Stomach smooth muscle (tissue), 2 donors: Measurements from ENCODE around the gene UPB1.

Source experiments
- H3K27ac ChIP-seq: one replicate; pipeline ENCODE4 v1.7.0; 2013; ENCODE audit warnings: mild to moderate bottlenecking, low read length, inconsistent platforms
- H3K27me3 ChIP-seq, 2 donors: one replicate each; pipeline ENCODE4 v1.7.0; 2013; ENCODE audit warnings: low read length in 2 of 2; ENCODE audit not compliant: insufficient read depth in 2 of 2, control insufficient read depth in 1 of 2
- H3K36me3 ChIP-seq, 2 donors: one replicate each; pipeline ENCODE4 v1.7.0; 2013; ENCODE audit warnings: low read length in 2 of 2; ENCODE audit not compliant: control insufficient read depth in 2 of 2, insufficient read depth in 2 of 2
- H3K4me1 ChIP-seq: one replicate; pipeline ENCODE4 v1.7.0; 2013; ENCODE audit warnings: low read length; ENCODE audit not compliant: control insufficient read depth, insufficient read depth
- H3K4me3 ChIP-seq, 2 donors: one replicate each; pipeline ENCODE4 v1.7.0; 2013; ENCODE audit warnings: low read length in 2 of 2
- H3K9ac ChIP-seq, 2 donors: one replicate each; pipeline ENCODE4 v1.7.0; 2013; ENCODE audit warnings: low read length in 2 of 2, mild to moderate bottlenecking in 1 of 2
- H3K9me3 ChIP-seq, 2 donors: one replicate each; pipeline ENCODE4 v1.7.0; 2013; ENCODE audit warnings: low read length in 2 of 2; ENCODE audit not compliant: control insufficient read depth in 2 of 2
- donor health status: healthy.
- donor health status: Pancreatic carcinoma.

UPB1 gene

DNA sequence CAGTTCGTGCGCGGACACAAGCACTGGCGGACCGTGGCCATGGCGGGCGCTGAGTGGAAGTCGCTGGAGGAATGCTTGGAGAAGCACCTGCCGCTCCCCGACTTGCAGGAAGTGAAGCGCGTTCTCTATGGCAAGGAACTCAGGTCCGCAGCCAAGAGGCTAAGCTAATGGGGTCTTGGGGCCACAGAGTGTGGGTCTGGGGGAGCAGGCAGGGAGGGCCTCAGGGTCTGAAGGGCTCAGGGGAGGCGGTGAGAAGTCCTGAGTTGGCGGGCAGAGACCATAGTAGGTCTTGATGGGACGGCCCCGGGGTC, 188 bp downstream of the UPB1 start:
- Histone ChIP-seq H3K4me1 (peaks cover 9% of the 10 kb centered on the region), H3K27ac (no peak overlapping the region), H3K9me3 (peaks cover 0 to 2% of the 10 kb centered on the region in 2 donors), H3K9ac (no peak overlapping the region), H3K4me3 (no peak overlapping the region), H3K27me3 (peaks cover 15 to 20% of the 10 kb centered on the region in 2 donors), H3K36me3 (no peaks in the 10 kb centered on the region)

DNA sequence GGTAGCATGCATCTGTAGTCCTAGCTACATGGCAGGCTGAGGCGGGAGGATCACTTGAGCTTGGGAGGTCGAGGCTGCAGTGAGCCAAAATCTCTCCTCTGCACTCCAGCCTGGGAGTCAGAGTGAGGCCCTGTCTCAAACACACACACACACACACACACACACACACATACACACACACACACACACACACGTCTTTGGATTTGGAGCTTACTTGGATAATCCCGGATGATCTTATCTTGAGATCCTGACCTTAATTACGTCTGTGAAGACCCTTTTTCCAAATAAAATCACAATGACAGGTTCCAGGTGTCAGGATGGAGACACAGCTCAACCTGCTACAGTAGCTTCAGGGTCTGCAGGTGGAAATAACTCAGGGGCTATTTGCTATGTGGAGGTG, 1.1 kb downstream of the UPB1 start:
- Histone ChIP-seq H3K4me3 (no peak overlapping the region), H3K36me3 (no peaks in the 10 kb centered on the region), H3K9ac (no peak overlapping the region), H3K27ac (no peak overlapping the region), H3K9me3 (peaks cover 0 to 2% of the 10 kb centered on the region in 2 donors), H3K4me1 (peaks cover 9% of the 10 kb centered on the region), H3K27me3 (peaks cover 18 to 20% of the 10 kb centered on the region in 2 donors)

DNA sequence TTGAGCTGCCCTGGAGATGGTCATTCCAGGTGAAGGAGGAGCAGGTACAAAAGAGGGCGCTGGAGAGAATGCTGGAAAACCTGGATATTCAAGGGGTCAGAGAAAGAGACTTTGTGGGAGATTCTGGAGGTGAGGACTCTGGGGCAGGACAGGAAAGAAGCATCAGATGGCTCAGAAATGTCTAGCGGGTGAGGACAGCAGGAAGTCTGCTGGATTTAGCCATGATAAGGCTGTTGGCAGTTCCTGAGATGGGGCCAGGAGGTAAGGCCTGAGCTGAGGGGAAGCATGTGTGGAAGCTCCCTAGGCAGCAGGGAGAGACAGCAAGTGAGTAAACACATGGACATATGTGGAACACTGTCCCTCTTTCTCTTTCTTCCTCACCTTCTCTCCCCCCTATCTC, 1.5 kb downstream of the UPB1 start:
- H3K9me3 ChIP-seq: peaks cover 0 to 2% of the 10 kb centered on the region in 2 donors
- H3K36me3 ChIP-seq: no peaks in the 10 kb centered on the region
- no peak overlapping the region for H3K4me3 ChIP-seq
- no peak overlapping the region for H3K9ac ChIP-seq
- H3K27me3 ChIP-seq: peaks cover 18 to 20% of the 10 kb centered on the region in 2 donors
- H3K4me1 ChIP-seq: peaks cover 9% of the 10 kb centered on the region
- no peak overlapping the region for H3K27ac ChIP-seq

DNA sequence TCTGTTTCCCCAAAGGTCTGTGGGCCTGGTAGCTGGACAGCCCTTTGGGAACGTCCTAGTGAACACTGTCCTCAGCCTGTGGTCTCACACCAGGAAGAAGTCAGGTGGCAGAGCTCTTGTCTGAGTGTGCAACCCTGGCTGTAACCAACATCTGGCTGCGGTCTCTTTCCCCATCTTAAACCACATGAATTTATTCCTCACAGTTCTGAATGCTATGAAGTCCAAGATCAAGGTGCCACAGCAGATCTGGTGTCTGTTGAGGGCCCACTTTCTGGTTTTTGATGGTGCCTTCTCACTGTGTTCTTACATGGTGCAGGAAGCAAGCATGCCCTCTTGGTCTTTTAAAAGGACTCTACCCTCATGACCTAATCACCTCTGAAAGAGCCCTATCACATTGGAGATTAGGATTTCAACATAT, 2.7 kb downstream of the UPB1 start:
- H3K4me1 ChIP-seq: peaks cover 9% of the 10 kb centered on the region
- no peaks in the 10 kb centered on the region for H3K36me3 ChIP-seq
- H3K9me3 ChIP-seq: peaks cover 0 to 2% of the 10 kb centered on the region in 2 donors
- no peak overlapping the region for H3K4me3 ChIP-seq
- no peak overlapping the region for H3K9ac ChIP-seq
- no peak overlapping the region for H3K27ac ChIP-seq
- H3K27me3 ChIP-seq: peaks cover 18 to 20% of the 10 kb centered on the region in 2 donors

DNA sequence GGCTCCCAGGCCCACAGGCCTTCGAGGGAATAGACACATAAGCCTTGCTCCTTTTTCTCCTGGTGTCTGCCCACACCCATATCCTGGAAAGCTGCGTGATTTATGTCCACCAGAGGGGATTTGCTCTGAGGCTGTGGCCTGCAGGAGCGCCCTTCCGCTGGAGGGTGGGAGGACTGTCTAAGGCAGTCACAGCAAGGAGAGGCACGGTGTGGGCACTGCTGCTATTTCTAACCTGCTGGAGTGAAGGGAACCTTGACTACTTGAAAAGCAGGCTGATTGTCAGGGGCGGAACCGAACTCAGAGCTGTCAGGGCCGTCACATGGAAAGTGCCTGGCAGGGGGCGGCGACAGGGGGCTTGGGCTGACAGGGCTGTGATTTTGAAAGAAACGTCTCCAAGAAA, 3.7 kb downstream of the UPB1 start:
- Histone ChIP-seq H3K27me3 (peaks cover 17 to 19% of the 10 kb centered on the region in 2 donors), H3K4me1 (peaks cover 9% of the 10 kb centered on the region), H3K9me3 (peaks cover 0 to 2% of the 10 kb centered on the region in 2 donors), H3K9ac (no peak overlapping the region), H3K36me3 (no peaks in the 10 kb centered on the region), H3K4me3 (no peak overlapping the region), H3K27ac (no peak overlapping the region)

DNA sequence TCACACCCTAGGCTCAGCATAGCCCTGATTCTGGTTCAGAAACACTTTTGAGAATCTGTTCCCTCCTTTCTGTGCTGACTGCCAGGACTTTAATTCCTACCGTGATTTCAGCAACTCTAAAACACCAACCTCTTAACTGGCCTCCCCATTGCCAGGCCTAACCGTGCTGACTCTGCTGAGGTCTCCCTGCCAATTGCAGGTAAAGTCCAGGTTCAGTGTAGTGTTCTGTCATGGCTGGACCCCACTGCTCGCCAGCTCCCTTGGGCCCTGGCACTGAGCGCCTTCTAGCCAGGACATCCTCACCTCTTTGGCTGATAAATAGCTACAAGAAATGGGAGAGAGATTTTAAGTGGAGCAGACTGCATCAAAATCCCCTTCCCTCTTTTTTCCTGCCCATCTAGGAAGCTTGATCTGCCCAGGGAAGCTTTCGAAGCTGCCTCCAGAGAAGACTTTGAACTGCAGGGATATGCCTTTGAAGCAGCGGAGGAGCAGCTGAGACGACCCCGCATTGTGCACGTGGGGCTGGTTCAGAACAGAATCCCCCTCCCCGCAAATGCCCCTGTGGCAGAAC, 4.7 kb downstream of the UPB1 start:
- H3K9ac ChIP-seq: no peak overlapping the region
- H3K27me3 ChIP-seq: peaks cover 9 to 10% of the 10 kb centered on the region in 2 donors
- H3K4me1 ChIP-seq: peaks cover 4% of the 10 kb centered on the region
- peaks cover 0 to 2% of the 10 kb centered on the region in 2 donors for H3K9me3 ChIP-seq
- no peak overlapping the region for H3K4me3 ChIP-seq
- H3K36me3 ChIP-seq: no peaks in the 10 kb centered on the region
- H3K27ac ChIP-seq: no peak overlapping the region

DNA sequence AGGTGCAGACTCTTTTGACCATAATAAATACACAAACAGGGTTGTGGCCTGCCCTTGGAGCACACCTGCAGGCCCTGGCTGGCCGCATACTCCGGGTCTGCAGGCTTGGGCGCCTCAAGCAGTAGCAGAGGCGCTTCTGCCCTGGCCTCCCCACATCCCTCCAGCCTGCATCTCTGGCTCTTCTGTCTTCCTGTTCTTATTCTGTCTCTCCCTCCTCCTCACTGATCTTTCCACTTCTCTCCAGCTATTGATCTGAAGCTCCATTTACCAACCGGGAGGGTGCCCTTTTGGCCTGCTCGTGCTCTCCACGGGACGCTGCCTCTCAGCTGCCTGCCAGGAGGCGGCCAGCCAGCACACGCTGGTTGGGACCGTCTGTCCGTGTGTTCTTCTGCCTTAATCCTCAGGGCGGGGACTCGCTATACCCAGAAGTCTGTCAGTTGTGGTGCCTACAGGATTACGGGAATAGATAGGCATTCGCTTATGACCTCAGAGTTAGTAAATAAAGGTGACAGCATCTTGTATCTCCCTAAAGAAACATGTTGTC, 5.2 kb downstream of the UPB1 start:
- Histone ChIP-seq H3K9ac (no peak overlapping the region), H3K36me3 (no peaks in the 10 kb centered on the region), H3K27me3 (peaks cover 4 to 5% of the 10 kb centered on the region in 2 donors), H3K27ac (no peak overlapping the region), H3K4me1 (no peaks in the 10 kb centered on the region), H3K9me3 (no peaks in the 10 kb centered on the region), H3K4me3 (no peak overlapping the region)

DNA sequence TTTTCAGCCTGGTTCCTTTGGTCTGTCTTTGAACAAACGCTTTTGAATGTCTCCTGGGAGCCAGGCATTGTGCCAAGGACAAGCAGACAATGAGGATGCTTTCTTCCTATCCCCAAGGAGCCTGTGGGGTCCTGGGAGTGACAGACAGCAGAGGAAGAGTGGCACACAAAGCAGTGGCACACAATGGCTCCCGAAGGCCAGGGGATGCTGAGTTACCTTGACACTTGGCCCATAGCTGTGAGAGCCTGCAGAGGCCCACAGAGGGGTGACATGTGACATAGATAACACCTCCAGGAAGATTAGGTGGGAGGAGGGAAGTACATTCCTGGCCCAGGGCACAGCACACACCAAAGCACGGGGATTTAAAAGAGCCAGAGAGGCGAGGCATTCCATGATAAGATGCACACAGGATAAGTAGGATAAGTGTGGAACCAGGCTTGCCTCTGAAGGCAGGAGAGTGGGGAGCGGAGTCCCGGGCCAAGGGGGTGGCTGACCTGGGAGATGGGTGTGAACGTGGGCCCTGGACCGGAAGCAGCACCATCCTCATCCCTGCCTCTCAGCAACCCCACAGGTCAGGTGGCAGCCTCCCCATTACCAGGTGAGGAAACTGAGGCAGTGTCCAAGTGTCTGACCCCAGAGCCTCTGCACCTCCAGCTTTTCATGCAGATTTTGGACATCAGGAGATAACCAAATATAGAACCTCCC, 6.3 kb downstream of the UPB1 start:
- no peak overlapping the region for H3K9ac ChIP-seq
- peaks cover under 1 to 2% of the 10 kb centered on the region in 2 donors for H3K27me3 ChIP-seq
- no peaks in the 10 kb centered on the region for H3K4me1 ChIP-seq
- no peak overlapping the region for H3K4me3 ChIP-seq
- no peak overlapping the region for H3K27ac ChIP-seq
- no peaks in the 10 kb centered on the region for H3K9me3 ChIP-seq
- H3K36me3 ChIP-seq: no peaks in the 10 kb centered on the region

DNA sequence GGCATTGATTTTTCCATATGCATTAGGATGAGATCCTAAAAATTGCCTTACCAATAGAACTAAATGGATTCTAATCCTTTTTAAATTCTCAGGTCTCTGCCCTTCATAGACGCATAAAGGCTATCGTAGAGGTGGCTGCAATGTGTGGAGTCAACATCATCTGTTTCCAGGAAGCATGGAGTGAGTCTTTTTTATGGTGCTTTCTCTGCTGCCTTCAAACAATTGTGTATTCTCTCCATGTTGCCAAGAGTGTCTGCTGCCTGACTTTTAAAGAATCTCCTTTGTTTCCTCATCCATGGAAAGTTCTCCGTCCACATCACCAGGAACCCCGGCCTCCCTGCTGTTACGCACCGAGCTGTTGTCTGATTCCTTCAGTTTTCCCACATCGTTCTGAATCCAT, 6.9 kb downstream of the UPB1 start:
- Histone ChIP-seq H3K27me3 (peaks cover 0 to 2% of the 10 kb centered on the region in 2 donors), H3K27ac (no peak overlapping the region), H3K4me3 (no peak overlapping the region), H3K9ac (no peak overlapping the region), H3K36me3 (no peaks in the 10 kb centered on the region), H3K4me1 (peaks cover 3% of the 10 kb centered on the region), H3K9me3 (no peaks in the 10 kb centered on the region)

DNA sequence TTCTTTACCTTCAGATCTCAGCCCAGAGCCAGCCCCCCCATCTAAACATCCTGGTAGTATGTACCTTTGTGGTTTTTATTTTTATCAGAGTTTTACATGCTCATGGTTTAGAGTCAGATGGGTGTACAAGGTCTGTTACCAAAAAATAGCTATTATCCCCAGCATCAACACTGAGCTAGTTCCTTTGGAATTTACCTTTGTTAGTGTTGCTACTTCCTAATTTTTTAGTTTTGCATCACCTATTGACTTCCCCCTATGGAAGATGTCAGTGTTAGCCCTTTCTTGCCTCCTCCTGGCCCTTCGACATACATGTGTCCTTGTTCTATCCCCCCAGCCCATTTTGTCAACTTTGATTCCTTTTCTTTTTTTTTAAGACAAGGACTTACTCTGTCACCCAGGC, 7.4 kb downstream of the UPB1 start:
- Histone ChIP-seq H3K4me3 (no peak overlapping the region), H3K36me3 (no peaks in the 10 kb centered on the region), H3K9ac (no peak overlapping the region), H3K27me3 (peaks cover 0 to 2% of the 10 kb centered on the region in 2 donors), H3K27ac (no peak overlapping the region), H3K4me1 (peaks cover 5% of the 10 kb centered on the region), H3K9me3 (no peaks in the 10 kb centered on the region)
